H9 (cell line): ENCODE results near the gene CHST15. TPM values are rescaled to one million over a fixed set of nuclear protein-coding genes. Genes with fewer than 3 reads are reported as not detected.
A peak's percentile ranks its signal among the peaks of the same experiment; 100 is the strongest.

Experiments
- DNase-seq: peaks from one replicate; pipeline ENCODE4 v3.0.0-alpha.2; 2017
- H2AFZ ChIP-seq: one replicate; pipeline ENCODE4 v1.6.1; 2013; ENCODE audit warnings: mild to moderate bottlenecking, low read length, control low read depth, moderate library complexity
- H2AK5ac ChIP-seq: 2 replicates; pipeline ENCODE4 v1.6.1; 2013; ENCODE audit warnings: low read length, control low read depth, mixed read lengths; ENCODE audit not compliant: insufficient read length
- H2BK120ac ChIP-seq: one replicate; pipeline ENCODE4 v1.6.1; 2013; ENCODE audit warnings: low read depth, mild to moderate bottlenecking, low read length, control low read depth, inconsistent platforms; ENCODE audit not compliant: poor library complexity, severe bottlenecking
- H2BK12ac ChIP-seq: 2 replicates; pipeline ENCODE4 v1.6.1; 2013; ENCODE audit warnings: low read length, control low read depth, mixed read lengths, low read depth; ENCODE audit not compliant: insufficient read length
- H2BK15ac ChIP-seq: 2 replicates; pipeline ENCODE4 v1.6.1; 2013; ENCODE audit warnings: low read depth, low read length, control low read depth
- H2BK20ac ChIP-seq: one replicate; pipeline ENCODE4 v1.6.1; 2013; ENCODE audit warnings: low read depth, mild to moderate bottlenecking, low read length, control low read depth, inconsistent platforms; ENCODE audit not compliant: poor library complexity, severe bottlenecking
- H2BK5ac ChIP-seq: 2 replicates; pipeline ENCODE4 v1.6.1; 2013; ENCODE audit warnings: low read length, control low read depth, mixed read lengths; ENCODE audit not compliant: insufficient read length
- H3K14ac ChIP-seq: 2 replicates; pipeline ENCODE4 v1.6.1; 2013; ENCODE audit warnings: low read length, control low read depth; ENCODE audit not compliant: insufficient read depth
- H3K18ac ChIP-seq: 2 replicates; pipeline ENCODE4 v1.6.1; 2013; ENCODE audit warnings: low read depth, mild to moderate bottlenecking, mixed read lengths, low read length, control low read depth; ENCODE audit not compliant: insufficient read length
- H3K23ac ChIP-seq: 2 replicates; pipeline ENCODE4 v1.6.1; 2013; ENCODE audit warnings: low read length, control low read depth, mixed read lengths, low read depth; ENCODE audit not compliant: insufficient read length
- H3K23me2 ChIP-seq: 2 replicates; pipeline ENCODE4 v1.6.1; 2013; ENCODE audit warnings: low read depth, mild to moderate bottlenecking, mixed read lengths, low read length, control low read depth; ENCODE audit not compliant: insufficient read length, poor library complexity, severe bottlenecking
- H3K27ac ChIP-seq: 2 replicates; pipeline ENCODE4 v1.5.1; 2013; ENCODE audit warnings: low read length, control low read depth, mixed read lengths, low read depth; ENCODE audit not compliant: insufficient read length
- H3K27me3 ChIP-seq: 2 replicates; pipeline ENCODE4 v1.6.1; 2013; ENCODE audit warnings: low read length, control low read depth, inconsistent platforms; ENCODE audit not compliant: insufficient read depth
- H3K4ac ChIP-seq: 2 replicates; pipeline ENCODE4 v1.6.1; 2013; ENCODE audit warnings: low read depth, mild to moderate bottlenecking, control low read depth, inconsistent platforms, low read length, moderate library complexity
- H3K4me1 ChIP-seq: 2 replicates; pipeline ENCODE4 v1.6.1; 2013; ENCODE audit warnings: low read length, control low read depth, inconsistent platforms; ENCODE audit not compliant: insufficient read depth
- H3K4me2 ChIP-seq: 2 replicates; pipeline ENCODE4 v1.6.1; 2013; ENCODE audit warnings: low read length, control low read depth, mixed read lengths; ENCODE audit not compliant: insufficient read length, insufficient read depth
- H3K56ac ChIP-seq: 2 replicates; pipeline ENCODE4 v1.6.1; 2013; ENCODE audit warnings: low read depth, mild to moderate bottlenecking, mixed read lengths, low read length, control low read depth; ENCODE audit not compliant: insufficient read length
- H3K79me1 ChIP-seq: 2 replicates; pipeline ENCODE4 v1.6.1; 2013; ENCODE audit warnings: low read depth, mild to moderate bottlenecking, moderate library complexity, low read length, control low read depth, inconsistent platforms; ENCODE audit not compliant: insufficient read depth, poor library complexity, severe bottlenecking
- H3K79me2 ChIP-seq: 2 replicates; pipeline ENCODE4 v1.6.1; 2013; ENCODE audit warnings: low read length, control low read depth, inconsistent platforms; ENCODE audit not compliant: insufficient read depth
- H3K9ac ChIP-seq: 2 replicates; pipeline ENCODE4 v1.6.1; 2013; ENCODE audit warnings: low read length, control low read depth, mixed read lengths; ENCODE audit not compliant: insufficient read length; ENCODE audit errors: extremely low read depth
- H3K9me3 ChIP-seq: one replicate; pipeline ENCODE4 v1.6.1; 2013; ENCODE audit warnings: low read depth, low read length, inconsistent platforms; ENCODE audit not compliant: control insufficient read depth
- H3T11ph ChIP-seq: one replicate; pipeline ENCODE4 v1.6.1; 2013; ENCODE audit warnings: mild to moderate bottlenecking, low read length, control low read depth, inconsistent platforms
- H4K20me1 ChIP-seq: one replicate; pipeline ENCODE4 v1.6.1; 2013; ENCODE audit not compliant: control insufficient read depth, insufficient read length, insufficient read depth
- H4K5ac ChIP-seq: 2 replicates; pipeline ENCODE4 v1.6.1; 2013; ENCODE audit warnings: low read depth, mild to moderate bottlenecking, mixed read lengths, low read length, control low read depth; ENCODE audit not compliant: insufficient read length
- H4K8ac ChIP-seq: replicated peaks from 2 replicates; pipeline ENCODE4 v1.6.1; 2013; ENCODE audit warnings: low read length, control low read depth, mixed read lengths, low read depth; ENCODE audit not compliant: insufficient read length
- H4K91ac ChIP-seq: 2 replicates; pipeline ENCODE4 v1.6.1; 2013; ENCODE audit warnings: low read depth, mild to moderate bottlenecking, moderate library complexity, mixed read lengths, low read length, control low read depth; ENCODE audit not compliant: insufficient read length
- H3K27ac Mint-ChIP-seq, 3 experiments: 2 replicates in 2 of 3; 3 replicates in 1 of 3; pipeline ENCODE4 v1.8.0; 2020 to 2021; ENCODE audit warnings: mixed read lengths in 3 of 3, mild to moderate bottlenecking in 1 of 3, moderate library complexity in 1 of 3
- H3K27me3 Mint-ChIP-seq: 2 replicates; pipeline ENCODE4 v1.8.0; 2021; ENCODE audit warnings: low read depth, mild to moderate bottlenecking, moderate library complexity, mixed read lengths
- H3K36me3 Mint-ChIP-seq, 3 experiments: 2 replicates in 2 of 3; 3 replicates in 1 of 3; pipeline ENCODE4 v1.8.0; 2020 to 2021; ENCODE audit warnings: low read depth in 3 of 3, mixed read lengths in 3 of 3; ENCODE audit not compliant: insufficient read depth in 1 of 3
- H3K4me1 Mint-ChIP-seq, 2 experiments: 2 replicates each; pipeline ENCODE4 v1.8.0; 2020; ENCODE audit warnings: mixed read lengths in 2 of 2
- H3K4me3 Mint-ChIP-seq, 2 experiments: 2 replicates in 1 of 2; 3 replicates in 1 of 2; pipeline ENCODE4 v1.8.0; 2020 to 2021; ENCODE audit warnings: mild to moderate bottlenecking in 2 of 2, mixed read lengths in 2 of 2, moderate library complexity in 1 of 2
- H3K9me3 Mint-ChIP-seq, 2 experiments: 2 replicates in 1 of 2; 3 replicates in 1 of 2; pipeline ENCODE4 v1.8.0; 2020; ENCODE audit warnings: mild to moderate bottlenecking in 2 of 2, mixed read lengths in 2 of 2, moderate library complexity in 1 of 2
- WGBS: extraction: QIAGEN DNeasy Blood & Tissue Kit; methylation state at CpG from one replicate; pipeline ENCODE4 v1.1.7; 2013; ENCODE audit warnings: missing lambda C conversion rate, low lambda C conversion rate, mixed read lengths; ENCODE audit not compliant: insufficient read length; ENCODE audit errors: extremely low coverage; 5-methylcytosine and 5-hydroxymethylcytosine counted together
- total RNA-seq: library from RNA; stranded (reverse); gene quantifications from 2 replicates; pipeline ENCODE4 v1.2.1, GENCODE V29; 2021
- TF ChIP-seq, protein P1 (sequence below): fragments of 200-600 bp; sonication (generic); conservative IDR thresholded peaks from 3 replicates; pipeline ENCODE4 v1.8.0; 2021; ENCODE audit warnings: antibody characterized with exemption, mild to moderate bottlenecking

The CHST15 gene
- total RNA-seq, 1 experiment from 2014 or later, result 8.7 TPM

DNA sequence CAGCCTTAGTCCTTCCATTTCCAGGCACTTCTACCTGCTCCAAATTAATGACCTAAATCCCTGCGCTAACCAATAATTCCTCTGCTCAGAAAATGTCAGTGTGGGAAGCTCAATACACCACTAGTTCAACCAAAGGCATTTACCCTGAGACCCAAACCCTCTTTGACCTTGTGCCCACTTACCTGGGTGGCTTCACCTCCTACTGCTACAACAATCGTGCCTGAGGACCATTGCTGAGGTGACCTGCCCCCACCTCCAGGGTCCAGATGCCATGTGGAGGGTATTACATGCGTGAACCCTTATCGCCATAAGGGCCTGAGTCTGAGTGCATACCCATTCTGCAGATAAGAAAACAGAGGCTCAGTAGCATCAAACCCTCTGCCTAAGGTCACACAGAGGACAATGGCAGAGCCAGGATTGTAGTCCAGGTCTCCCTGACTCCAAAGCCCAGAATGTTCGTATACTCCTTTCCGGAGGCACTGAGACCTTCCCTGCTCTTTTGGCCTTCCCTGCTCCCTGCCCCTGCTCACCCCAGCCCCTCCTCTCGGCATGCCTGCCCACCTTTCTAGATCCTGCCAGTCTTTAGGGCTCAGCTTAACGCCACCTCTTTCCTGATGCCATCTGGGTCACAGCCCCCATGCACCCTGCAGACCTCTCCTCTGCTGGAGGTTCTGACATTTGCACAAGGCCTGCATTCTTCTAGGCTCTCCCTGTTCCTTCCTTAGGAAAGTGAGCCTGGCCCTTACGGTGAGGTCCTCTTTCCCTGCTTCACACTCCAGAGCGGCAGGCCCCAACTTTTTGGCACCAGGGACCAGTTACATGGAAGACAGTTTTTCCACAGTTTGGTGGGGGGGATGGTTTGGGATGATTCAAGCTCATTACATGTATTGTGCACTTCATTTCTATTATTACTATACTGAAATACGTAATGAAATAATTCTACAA lies 94.9 kb downstream of the CHST15 start:
- no peak overlapping the region for H3K9ac ChIP-seq
- Mint-ChIP-seq H3K4me3 (no peak overlapping the region), H3K36me3 (no peaks in the 10 kb centered on the region; a peak in 1 of 7 replicates), H3K27me3 (peaks cover 15% of the 10 kb centered on the region), H3K27ac (peak overlapping the region in 1 of 3 experiments; percentile 63; a peak in 1 of 7 replicates), H3K4me1 (peaks cover 20 to 30% of the 10 kb centered on the region in 2 experiments), H3K9me3 (no peaks in the 10 kb centered on the region; a peak in 1 of 5 replicates)
- no peak overlapping the region for H4K5ac ChIP-seq
- no peak overlapping the region for H2BK20ac ChIP-seq
- H3K14ac ChIP-seq, result no peak overlapping the region
- no peak overlapping the region for H4K91ac ChIP-seq
- H2BK15ac ChIP-seq, result no peak overlapping the region
- H3K27ac ChIP-seq, result no peak overlapping the region
- H3K23me2 ChIP-seq, result peaks cover 6% of the 10 kb centered on the region
- H2BK12ac ChIP-seq, result no peak overlapping the region
- DNase-seq, result no peak
- no CpG with 5 or more reads among the region's 11 CpGs for WGBS
- TF ChIP-seq, protein P1, sequence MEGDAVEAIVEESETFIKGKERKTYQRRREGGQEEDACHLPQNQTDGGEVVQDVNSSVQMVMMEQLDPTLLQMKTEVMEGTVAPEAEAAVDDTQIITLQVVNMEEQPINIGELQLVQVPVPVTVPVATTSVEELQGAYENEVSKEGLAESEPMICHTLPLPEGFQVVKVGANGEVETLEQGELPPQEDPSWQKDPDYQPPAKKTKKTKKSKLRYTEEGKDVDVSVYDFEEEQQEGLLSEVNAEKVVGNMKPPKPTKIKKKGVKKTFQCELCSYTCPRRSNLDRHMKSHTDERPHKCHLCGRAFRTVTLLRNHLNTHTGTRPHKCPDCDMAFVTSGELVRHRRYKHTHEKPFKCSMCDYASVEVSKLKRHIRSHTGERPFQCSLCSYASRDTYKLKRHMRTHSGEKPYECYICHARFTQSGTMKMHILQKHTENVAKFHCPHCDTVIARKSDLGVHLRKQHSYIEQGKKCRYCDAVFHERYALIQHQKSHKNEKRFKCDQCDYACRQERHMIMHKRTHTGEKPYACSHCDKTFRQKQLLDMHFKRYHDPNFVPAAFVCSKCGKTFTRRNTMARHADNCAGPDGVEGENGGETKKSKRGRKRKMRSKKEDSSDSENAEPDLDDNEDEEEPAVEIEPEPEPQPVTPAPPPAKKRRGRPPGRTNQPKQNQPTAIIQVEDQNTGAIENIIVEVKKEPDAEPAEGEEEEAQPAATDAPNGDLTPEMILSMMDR, result no peak
- no peaks in the 10 kb centered on the region for H3K79me2 ChIP-seq
- H4K20me1 ChIP-seq, result no peaks in the 10 kb centered on the region
- no peak overlapping the region for H3K23ac ChIP-seq
- H3K4me2 ChIP-seq, result no peak overlapping the region
- H2BK120ac ChIP-seq, result no peak overlapping the region
- H3K4me1 ChIP-seq, result no peaks in the 10 kb centered on the region
- no peak overlapping the region for H2BK5ac ChIP-seq
- H3K79me1 ChIP-seq, result no peaks in the 10 kb centered on the region
- no peak overlapping the region for H2AK5ac ChIP-seq
- no peak overlapping the region for H3K18ac ChIP-seq
- H3K56ac ChIP-seq, result no peak overlapping the region
- no peaks in the 10 kb centered on the region for H3K9me3 ChIP-seq
- H3K4ac ChIP-seq, result no peak overlapping the region
- H2AFZ ChIP-seq, result no peak overlapping the region
- H4K8ac ChIP-seq, result no peak overlapping the region
- H3T11ph ChIP-seq, result no peak overlapping the region
- H3K27me3 ChIP-seq, result no peaks in the 10 kb centered on the region; the same call in 1 of the 2 replicates
